GM19035 (cell line): Measurements from ENCODE around the gene UBE2N.
"Not testable (repeated sequence)": the region's sequence is repeated elsewhere in the genome, so short reads cannot be mapped to it uniquely, and the experiment has no call there.

Experiments used
- ATAC-seq: cut with Tn5 transposase; IDR thresholded peaks from one replicate; pipeline ENCODE4 v1.9.1; 2021; ENCODE audit not compliant: unreplicated experiment

Gene UBE2N

DNA sequence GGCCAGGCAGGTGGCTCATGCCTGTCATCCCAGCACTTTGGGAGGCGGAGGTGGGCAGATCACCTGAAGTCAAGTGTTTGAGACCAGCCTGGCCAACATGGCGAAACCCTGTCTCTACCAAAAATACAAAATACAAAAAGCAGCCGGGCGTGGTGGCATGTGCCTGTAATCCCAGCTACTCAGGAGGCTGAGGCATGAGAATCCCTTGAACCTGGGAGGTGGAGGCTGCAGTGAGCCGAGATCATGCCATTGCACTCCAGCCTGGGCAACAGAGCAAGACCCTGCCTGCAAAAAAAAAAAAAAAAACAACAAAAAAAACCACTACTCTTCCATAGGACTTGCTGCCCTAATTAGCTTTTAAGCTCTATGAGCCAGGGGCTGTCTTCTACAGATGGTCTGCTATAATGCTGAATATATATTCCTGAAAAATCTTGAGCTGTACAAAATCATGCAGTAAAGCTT is 59.7 kb downstream of the UBE2N start:
- not testable (repeated sequence) for ATAC-seq

DNA sequence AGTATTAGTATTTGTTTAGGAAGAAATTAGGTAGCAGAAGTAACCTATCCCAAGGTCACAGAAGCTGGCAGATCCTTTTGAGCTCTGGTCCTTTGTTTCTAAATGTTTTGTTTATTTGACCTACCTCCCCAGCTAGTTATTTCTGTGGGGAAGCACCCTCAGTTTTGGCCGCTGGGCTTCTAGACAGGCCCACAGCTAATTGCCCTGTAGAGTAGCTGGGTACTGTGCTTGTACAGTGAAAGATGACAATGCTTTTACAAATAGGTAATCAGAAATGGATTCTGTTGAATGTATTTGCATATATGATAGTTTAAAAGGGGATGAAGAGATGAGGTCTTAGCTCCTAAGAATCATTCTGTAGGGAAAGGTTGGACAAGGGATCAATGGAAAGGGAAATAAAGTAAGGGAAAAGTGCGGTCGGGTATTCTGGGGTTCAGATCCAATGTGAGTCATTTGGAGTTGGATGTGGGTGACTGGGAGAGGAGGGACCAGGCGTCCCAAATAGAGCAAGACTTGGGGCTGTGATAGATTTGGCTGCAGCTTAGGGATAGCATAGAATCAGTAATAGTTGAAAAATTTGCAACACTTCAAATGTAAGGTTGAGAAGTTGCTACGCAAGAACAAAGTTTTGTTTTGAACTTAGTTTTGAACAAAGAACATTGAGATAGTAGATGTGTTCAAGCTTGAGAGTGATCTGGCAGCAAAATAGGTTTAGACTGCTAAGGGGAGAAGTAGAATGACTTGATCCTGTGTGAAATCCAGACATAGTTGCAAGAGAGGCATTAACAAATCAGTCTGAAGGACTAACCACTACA is 60.4 kb downstream of the UBE2N start:
- ATAC-seq = no peak

DNA sequence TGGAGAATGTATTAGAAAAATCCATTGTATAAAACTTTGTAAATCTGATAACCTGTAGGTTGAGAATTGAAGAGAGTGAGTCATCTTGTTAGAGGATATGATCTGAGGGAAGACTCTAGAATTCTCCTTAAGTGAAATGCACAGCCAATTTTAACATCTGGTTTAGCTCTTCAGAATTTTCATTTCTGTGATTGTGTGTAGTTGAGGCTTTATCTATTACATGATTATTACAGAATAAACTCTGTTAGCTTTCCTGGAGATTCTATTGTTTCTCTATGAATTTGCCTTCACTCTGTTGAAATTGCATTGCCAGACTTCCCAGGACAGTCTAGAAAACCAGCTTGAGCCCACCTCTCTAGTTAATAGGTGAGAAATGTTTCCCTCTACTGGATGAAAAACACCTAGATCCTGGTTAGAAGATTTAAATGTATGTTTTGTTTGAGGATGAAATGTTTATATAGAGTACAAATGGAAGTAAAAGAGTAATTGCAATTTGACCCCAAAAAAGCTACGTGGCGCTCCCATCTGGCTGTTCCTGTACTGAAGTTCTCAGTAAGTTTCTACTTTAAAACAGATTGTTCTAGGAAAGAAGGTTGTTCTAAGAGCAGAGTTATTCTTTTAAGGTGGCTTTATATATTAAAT is 61.1 kb downstream of the UBE2N start:
- ATAC-seq = no peak

DNA sequence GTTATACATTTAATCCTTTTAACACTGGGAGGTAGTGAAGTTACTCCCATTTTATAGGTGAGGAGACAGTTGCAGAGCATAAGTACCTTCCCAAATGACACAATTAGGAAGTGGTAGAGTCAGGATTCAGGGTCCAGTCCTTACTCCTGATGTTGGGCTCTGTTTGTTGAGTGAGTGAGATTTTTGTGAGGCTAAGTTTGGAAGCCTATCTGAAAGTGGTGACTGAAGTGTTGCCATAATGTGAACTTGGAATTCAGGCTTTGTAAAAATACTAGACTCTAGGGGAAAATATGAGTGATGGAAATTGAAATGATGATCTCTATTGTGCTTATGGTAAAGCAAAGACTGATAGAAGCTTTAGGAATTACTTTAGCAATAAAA is 61.8 kb downstream of the UBE2N start:
- ATAC-seq = no peak

DNA sequence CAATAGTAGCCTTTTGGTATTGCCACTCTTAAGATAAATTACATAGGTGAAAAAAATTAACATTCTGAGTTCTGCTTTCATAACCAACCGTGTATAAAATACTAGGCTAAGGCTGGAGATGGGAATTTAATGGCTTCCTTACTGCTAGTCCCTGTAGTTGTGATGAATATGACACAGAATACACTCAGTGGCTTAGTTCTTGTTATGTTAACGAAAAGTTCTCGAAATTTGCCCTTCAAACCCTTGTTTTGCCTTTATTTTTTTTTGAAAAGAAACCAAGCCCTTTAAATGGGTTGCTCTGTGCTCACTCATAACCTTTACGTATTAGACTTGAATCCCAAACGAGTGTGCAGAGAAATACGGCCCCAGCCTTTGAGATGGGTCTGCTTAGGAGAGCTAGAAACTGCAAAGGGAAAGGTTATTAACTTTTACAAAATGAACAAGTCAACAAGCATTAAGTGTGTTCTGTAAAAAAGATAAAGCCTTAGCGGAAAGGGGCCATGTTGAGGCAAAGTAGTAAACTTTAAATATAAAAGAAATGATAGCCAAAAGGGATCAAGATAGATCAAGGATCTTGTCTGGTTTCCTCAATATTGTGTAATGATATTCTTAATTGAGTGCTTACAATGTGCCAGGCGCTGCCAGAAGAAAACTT is 62.3 kb downstream of the UBE2N start:
- no peak for ATAC-seq

DNA sequence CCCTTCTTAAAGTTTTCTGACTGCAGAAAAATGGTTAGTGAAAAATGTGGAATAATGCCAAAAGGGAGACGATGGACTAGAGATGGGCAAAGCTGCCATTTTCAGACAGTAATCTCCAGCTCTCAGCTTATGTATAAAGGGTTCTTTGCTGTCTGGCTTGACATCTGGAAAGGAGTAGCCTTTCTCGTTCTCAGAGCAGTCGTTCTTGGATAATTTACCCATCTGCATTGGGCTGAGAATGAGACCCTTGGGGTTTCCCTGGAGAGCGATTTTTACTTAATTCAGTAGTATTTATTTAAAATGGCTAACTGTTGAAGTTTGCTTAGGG is 62.8 kb downstream of the UBE2N start:
- no peak for ATAC-seq

DNA sequence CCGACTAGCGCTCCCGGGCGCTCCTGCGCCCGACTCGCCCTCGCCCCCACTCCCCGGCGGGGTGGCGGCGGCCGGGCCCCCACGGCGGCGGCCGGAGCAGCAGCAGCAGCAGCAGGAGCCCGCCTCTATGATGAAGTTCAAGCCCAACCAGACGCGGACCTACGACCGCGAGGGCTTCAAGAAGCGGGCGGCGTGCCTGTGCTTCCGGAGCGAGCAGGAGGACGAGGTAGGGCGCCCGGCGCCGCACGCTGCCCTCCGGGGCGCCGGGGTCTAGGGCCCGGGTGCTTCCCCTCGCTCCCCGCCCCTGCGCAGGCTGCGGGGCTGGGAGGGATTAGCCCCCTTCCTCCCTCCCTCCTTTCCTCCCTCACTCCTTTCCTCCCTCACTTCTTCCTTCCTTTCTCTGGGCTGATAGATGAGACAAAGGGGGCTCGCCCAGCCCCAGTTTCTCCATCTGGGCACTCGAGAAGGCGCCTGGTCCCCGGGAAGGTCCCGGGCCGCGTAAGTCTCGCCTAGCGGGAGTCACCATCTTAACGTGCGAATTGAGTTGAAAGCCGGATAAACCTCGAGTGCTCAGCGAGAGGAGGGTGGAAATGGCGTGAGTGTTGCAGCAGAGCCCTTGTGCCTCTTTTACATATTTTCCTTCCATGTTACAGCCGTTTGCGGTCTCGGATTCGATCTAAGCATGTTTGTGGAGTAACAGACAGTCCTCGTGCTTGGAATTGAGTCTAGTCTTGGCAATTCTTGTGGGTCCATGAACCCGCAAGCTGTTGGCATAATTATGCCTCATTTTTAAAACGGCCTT is 63.4 kb downstream of the UBE2N start:
- ATAC-seq = peak; percentile 30

DNA sequence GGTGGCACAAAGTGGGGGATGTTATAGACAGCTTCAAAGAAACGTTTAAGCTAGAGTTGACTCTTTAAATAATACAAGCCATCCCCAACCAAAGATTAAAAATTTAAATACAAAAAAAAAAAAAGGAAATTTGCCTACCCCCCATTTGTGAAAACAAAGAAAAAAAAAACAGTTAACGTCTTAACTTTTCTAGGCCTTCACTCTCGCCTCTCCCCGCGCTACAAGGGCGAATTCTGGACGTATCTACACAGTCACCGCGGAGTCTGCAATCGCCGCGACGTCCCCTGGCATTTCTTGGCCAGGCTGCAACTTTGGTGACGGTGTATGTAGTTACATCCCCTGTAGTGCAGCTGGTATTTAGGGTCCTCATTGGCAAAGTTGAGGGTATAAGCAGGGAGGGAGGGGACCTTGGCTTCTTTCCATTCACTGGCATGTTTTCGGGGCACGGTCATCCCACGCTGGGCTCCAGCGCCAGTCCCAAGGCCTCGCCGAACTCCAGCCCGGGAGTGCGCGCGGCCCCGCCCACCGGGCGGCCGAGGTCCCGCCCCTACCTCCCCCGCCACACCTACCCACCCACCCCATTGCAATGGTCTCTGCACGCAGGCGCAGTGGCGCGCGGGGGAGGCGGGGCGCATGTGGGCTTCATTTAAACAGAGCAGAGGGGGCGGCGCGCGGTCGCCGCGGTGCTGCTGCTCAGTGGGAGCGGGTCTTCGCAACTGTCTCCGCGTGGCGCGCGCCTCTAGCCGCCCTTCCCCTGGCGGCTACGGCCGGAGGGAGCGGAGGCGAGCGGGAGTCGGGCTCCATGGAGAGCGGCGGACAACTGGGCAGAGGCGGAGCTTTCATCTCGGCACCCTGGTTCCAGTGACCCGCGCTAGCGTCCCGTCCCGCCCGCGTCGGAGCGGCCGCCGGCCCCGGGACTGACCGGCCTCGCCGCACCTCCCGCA is 64.2 kb downstream of the UBE2N start, which contains the start of gene NUDT4:
NUDT4 (plus strand) TSS at position 674 of the 944 bp plus-strand sequence. CDS start 398 bp downstream, outside the sequence.
- ATAC-seq = peak; percentile 72

DNA sequence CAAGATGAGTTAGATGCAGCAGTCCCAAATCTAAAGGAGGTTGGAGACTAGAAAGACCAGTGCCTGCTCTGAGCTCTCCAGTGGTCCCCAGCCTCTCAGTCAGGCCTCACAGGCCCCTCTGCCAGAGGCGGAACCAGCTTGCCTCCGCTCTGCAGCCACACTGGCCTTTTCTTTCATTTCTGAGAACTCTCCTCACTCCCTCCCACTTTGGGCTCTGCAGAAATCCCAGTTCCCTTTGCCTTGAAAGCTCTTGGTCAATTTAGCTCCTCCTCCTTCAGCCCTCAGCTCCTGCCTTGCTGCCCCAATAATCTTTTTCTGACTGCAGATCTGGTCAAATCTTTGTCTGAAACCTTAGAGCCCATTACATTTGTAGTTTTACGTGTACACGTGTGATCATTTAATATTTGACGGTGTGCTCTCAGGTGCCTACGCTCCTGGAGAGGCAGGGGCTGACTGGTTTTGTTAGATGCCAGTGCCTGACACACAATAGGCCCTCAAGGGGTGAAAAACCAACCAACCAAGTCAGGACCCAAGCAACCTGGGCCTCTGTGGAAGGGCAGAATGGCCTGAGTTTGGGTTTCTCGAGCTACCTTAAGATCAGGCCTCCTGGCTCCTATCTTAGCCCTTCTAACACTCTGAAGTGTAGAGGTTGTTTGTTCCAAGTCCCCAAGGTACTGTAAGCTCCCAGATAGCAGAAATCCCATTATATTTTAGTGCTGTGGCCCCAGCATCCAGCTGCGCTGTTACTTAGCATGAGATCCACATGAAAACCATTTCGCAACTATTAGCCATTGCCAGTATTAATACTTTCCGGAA is 65.1 kb downstream of the UBE2N start:
- ATAC-seq = no peak

DNA sequence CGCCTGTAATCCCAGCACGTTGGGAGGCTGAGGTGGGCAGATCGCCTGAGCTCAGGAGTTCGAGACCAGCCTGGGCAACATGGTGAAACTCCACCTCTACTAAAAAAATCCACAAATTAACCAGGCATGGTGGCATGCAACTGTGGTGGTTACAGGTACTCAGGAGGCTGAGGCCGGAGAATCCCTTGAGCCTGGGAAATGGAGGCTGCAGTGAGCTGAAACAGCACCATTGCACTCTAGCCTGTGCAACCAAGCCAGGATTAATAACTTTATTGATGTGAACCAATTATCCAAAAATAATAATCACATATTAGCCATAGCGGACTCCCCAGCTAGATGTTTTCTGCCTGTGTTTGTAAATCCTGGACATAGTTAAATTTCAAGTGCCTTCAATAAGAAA is 65.8 kb downstream of the UBE2N start:
- ATAC-seq = no peak

DNA sequence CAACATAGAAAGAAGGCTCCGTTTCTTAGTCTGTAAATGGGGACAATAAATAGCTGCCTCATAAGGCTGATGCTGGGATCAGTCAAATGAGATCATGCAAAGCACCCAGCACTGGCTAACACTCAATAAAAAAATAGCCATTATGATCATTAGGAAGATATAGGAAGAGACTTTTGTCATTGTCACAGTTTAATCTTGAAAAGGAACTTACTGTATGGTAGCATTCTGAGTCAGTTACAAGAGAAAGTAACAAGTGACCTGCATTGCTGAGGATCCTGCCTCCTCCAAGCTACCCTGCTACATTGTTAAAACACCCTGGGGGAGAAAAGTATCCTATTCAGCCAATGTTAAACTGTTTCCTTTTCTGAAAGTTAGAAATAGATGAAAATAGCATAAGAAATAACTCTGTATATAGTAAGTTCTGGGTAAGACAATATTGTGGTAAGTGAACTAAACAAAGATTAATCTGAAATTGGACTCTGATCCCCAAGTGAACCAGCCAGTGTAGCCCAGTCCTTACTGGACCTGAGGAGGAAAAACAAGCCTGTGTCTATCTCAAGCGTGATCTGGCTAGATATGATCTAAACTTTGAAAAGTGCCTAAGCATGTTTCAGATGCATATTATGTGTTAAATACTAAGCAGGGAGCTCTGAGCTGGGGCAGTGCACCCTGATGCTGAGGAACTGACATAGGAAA is 67.6 kb downstream of the UBE2N start:
- no peak for ATAC-seq

DNA sequence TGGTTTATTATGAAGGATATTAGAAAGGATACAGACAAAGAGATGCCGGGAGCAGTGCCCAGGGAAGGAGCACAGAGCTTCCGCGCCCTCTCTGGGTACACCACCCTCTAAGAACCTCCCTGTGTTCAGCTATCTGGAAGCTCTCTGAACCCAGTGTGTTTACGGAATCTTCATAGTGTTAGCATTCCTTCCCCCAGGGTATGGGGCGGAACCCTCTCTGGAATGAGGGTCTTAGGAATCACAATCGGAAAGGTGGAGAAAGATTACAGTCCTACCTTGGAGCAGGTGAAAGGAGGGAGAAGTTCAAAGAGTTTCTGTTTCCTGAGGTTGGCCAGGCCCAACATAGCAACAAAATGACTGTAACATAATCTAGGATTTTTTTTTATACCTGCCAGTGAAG is 70.8 kb downstream of the UBE2N start:
- ATAC-seq = no peak

DNA sequence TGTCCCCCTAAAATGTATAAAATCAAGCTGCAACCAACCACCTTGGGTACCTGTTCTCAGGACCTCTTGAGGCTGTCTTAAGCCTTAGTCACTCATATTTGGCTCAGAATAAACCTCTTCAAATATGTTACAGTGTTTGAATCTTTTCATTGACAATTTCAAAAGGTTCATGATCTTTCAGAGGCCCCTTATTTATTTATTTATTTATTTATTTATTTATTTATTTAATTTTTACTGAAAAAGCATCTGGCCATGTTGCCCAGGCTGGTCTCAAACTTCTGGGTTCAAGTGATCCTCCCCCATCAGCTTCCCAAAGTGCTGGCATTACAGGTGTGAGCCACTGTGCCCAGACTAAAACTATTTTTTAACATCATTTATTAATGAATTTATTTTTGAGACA is 72.2 kb downstream of the UBE2N start:
- no peak for ATAC-seq

DNA sequence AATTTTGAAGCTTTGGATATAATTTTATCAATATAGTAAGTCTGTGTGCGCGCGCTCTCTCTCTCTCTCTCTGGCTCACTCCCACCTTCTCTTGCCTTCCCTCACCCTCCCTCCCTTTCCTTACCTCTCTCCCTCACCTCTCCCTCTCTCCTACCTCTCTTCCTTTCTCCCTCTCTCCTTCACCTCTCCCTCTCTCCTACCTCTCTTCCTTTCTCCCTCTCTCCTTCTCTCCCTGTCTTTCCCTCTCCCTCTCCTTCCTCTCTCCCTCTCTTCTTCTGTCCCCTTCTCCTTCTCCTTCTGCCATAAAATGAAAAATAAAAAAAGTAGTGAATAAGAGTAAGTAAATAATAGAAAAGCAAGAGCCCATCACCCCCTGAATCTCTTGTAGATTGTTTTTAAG is 73.0 kb downstream of the UBE2N start:
- no peak for ATAC-seq

DNA sequence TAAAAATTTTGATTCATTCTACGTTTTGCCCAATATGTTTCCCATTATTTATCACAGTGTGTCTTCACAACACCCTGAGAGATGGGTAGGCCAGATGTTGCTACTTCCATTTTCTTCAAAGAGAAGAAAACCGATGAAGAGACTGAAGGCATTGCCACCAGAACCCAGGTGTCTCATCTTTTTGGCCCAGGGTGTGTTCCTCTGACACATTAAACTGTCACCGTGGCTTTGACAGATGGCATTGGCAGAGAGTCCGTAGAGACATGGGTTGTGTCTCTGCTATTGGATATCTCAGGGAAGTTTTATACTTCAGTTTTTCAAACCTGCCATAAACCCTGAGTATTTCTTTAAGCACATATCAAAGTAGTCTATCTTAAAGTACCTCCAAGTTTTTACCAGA is 75.3 kb downstream of the UBE2N start:
- no peak for ATAC-seq

DNA sequence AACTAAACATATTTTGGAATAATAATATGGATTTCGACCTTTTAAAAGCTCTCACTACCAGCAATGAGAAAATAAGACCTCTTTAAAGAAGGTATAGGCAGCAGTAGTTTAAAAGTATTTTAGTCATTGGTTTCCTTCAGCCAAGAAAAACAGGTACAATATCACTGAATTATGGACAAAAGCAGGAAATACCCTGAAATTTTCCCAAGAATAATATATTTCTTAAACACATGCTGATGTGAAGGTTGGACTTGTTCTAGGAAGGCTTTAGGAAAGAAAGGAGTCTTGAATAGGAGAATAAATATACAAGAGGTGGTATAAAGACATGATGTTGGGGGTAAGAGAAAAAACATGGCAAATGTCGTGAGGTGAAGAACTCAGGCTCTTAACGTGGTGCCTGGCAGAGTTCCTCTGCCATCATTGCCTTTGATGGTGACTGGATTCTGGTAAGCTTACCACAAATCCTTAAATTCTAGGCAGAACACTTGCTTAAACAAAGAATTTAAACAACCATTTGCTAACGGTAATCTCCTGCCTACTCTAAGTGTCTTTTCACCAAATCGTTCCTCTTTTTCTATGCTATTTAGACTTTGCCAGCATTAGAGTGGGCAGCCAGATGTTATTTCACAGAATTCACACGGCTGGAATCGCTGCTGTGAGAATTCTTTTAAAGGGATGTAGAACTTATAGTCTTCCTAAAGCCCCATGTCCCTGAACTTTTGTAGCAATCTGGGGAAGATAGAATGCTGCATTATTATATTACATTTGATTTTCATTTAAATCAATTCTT is 75.9 kb downstream of the UBE2N start:
- ATAC-seq = no peak

DNA sequence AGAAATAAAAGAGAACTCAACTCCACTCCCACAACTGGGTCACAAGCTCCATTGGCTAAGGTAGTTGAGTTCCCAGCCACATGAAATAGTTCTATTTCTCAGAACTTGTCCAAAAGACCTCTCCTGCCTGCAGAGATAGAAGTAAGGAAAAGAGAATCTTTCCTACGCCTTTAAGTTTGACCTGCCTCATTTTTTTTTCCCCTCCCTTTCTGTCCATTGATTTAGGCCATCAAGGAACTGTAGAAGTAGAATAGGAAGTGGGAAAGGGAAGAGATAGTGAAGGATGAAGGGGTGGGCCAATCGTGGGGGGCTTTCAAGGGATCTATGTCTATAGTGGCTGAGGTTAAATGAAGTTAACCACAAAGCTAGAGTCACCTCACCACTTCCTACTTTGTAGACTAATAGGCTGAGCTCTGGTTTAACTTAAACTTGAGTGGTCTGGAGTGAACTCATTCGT is 77.9 kb downstream of the UBE2N start:
- no peak for ATAC-seq
